Muscle of leg (tissue), 11 donors: ENCODE data around the gene IQCK. TPM values are rescaled to one million over a fixed set of nuclear protein-coding genes. Genes with fewer than 3 reads are reported as not detected.
"Not testable (repeated sequence)": the region's sequence is repeated elsewhere in the genome, so short reads cannot be mapped to it uniquely, and the experiment has no call there.

ENCODE experiments used
- DNase-seq: peaks from one replicate; pipeline ENCODE4 v3.0.0; 2013
- H3K27ac ChIP-seq: one replicate; pipeline ENCODE4 v1.5.1; 2013; ENCODE audit warnings: mild to moderate bottlenecking, low read length, control low read depth
- H3K27me3 ChIP-seq: one replicate; pipeline ENCODE4 v1.6.1; 2013; ENCODE audit warnings: low read length; ENCODE audit not compliant: control insufficient read depth, insufficient read depth
- H3K36me3 ChIP-seq: one replicate; pipeline ENCODE4 v1.6.1; 2013; ENCODE audit warnings: low read length; ENCODE audit not compliant: control insufficient read depth, insufficient read depth
- H3K4me1 ChIP-seq: one replicate; pipeline ENCODE4 v1.6.1; 2013; ENCODE audit warnings: low read length; ENCODE audit not compliant: control insufficient read depth, insufficient read depth
- H3K4me3 ChIP-seq: one replicate; pipeline ENCODE4 v1.5.1; 2013; ENCODE audit warnings: low read length, control low read depth
- H3K9me3 ChIP-seq: replicated peaks from 2 replicates; pipeline ENCODE4 v1.6.1; 2013; ENCODE audit warnings: low read depth, low read length; ENCODE audit not compliant: control insufficient read depth
- WGBS: methylation state at CpG from one replicate; pipeline ENCODE4 v1.1.5; 2013; ENCODE audit warnings: missing lambda C conversion rate; ENCODE audit not compliant: insufficient coverage; 5-methylcytosine and 5-hydroxymethylcytosine counted together
- polyA plus RNA-seq, 8 donors: library from polyadenylated mRNA; unstranded; fragments of 120-200 nt; gene quantifications; one replicate each; pipeline versions ENCODE4 v1.2.1 to v1.2.3, GENCODE V29; 2013; ENCODE audit warnings: inconsistent platforms in 1 of 8, low replicate concordance in 1 of 8; ENCODE audit not compliant: insufficient read length in 8 of 8, insufficient read depth in 1 of 8
- total RNA-seq: library from RNA; stranded (reverse); fragments of 120-200 nt; gene quantifications from one replicate; pipeline ENCODE4 v1.2.4, GENCODE V29; 2013

Gene IQCK
- total and polyA plus RNA-seq, 9 donors: 10.2 to 15.2 (median 14.7) TPM

DNA sequence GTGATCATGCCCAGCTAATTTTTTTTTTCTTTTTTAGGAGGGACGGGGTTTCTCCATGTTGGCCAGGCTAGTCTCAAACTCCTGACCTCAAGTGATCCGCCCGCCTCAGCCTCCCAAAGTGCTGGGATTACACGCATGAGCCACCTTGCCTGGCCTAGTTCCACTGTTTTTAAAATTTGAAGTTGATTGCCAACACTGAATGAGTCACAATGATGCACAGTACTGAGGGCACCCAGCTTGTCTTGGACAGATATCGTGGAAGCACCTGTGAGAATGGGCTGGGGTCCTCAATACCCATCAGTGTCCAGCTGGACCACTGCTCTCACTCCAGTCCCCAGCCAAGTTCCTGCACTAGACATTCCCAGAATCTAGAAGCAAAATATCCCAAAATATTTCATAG, 2.5 kb upstream of the IQCK start:
- 73% methylated on average over 2 of the region's 5 CpGs for WGBS

DNA sequence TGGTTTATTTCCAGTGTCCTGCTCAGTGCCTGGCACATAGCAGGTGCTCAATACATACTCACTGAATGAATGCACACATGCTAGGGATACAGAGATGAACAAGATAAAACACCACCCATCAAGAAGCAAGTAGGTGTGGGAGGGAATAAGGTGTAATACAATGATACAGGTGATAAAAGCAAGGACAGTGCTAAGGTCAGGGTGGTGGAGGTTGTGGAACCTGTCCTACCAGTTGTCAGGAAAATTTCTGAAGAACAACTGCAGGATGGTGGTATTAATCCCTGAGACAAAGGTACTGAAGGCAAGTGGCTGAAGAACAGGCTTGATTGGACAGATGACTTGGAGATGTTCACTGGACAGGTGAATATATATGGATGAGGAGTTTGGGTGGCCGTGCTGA, 1.9 kb upstream of the IQCK start:
- H3K9me3 ChIP-seq: no peaks in the 10 kb centered on the region
- H3K27ac ChIP-seq: no peak overlapping the region
- 88% methylated on average over 1 of the region's 1 CpG for WGBS
- H3K4me1 ChIP-seq: peaks cover 19% of the 10 kb centered on the region
- peaks cover 38% of the 10 kb centered on the region for H3K36me3 ChIP-seq
- no peak for DNase-seq
- H3K27me3 ChIP-seq: no peaks in the 10 kb centered on the region
- H3K4me3 ChIP-seq: no peak overlapping the region

More for the DNA sequence above, 2.5 kb upstream of the IQCK start:
- no peaks in the 10 kb centered on the region for H3K27me3 ChIP-seq
- H3K4me3 ChIP-seq: no peak overlapping the region
- peaks cover 39% of the 10 kb centered on the region for H3K36me3 ChIP-seq
- no peaks in the 10 kb centered on the region for H3K9me3 ChIP-seq
- H3K27ac ChIP-seq: no peak overlapping the region
- no peak for DNase-seq
- peaks cover 23% of the 10 kb centered on the region for H3K4me1 ChIP-seq

DNA sequence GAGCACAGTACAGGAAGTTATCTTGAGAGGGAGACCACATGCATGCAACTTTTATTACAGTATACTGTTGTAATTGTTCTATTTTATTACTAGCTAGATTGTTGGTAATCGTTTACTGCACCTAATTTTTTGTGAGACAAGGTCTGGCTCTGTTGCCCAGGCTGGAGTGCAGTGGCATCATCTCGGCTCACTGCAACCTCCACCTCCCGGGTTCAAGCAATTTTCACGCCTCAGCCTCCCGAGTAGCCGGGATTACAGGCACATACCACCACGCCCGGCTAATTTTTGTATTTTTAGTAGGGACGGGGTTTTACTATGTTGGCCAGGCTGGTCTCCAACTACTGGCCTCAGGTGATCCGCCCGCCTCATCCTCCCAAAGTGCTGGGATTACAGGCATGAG, 1.3 kb upstream of the IQCK start:
- DNase-seq, H3K27ac ChIP-seq, H3K9me3 ChIP-seq, H3K27me3 ChIP-seq: not testable (repeated sequence)
- Histone ChIP-seq H3K4me3 (peak overlapping the region; percentile 95), H3K36me3 (peaks cover 32% of the 10 kb centered on the region), H3K4me1 (peaks cover 17% of the 10 kb centered on the region)
- no CpG with 5 or more reads among the region's 11 CpGs for WGBS

DNA sequence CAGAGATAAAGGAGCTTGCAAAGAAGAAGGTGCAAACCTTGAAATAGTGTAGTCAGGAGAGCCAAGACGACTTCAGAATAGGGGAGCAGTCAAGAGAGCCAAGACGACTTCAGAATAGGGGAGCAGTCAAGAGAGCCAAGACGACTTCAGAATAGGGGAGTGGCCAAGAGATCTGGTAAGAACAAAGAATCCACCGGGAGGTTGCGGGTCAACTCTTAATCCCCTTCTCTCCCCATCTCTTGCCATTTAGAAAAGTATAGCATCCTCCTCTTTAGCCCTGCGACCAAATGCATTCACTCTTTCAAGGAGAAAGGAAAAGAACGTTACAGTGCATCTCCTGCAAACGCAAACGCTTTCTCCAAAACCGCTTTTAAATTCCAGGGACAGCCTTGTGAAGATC, 757 bp upstream of the IQCK start:
- WGBS: 0% methylated on average over 5 of the region's 10 CpGs
- Histone ChIP-seq H3K27me3 (no peaks in the 10 kb centered on the region), H3K4me1 (peaks cover 17% of the 10 kb centered on the region), H3K4me3 (peak overlapping the region; percentile 95), H3K9me3 (no peaks in the 10 kb centered on the region), H3K27ac (peak overlapping the region; percentile 77), H3K36me3 (peaks cover 27% of the 10 kb centered on the region)
- DNase-seq: no peak

DNA sequence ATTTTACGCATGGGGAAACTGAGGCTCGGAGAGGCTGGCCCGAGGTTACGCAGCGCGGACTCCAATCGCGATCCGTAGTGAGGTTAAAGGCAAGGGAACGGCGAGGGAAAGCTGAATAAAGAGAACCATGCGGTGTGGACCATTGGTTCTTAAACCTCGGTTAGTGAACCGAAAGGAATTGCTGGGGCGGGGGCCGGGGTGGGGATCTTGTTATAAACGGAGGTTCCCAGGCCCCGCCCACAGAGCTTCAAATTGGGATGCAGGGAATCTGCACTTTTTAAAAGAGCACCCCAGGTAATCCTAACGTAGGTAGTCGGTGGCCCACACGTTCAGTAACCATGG, 524 bp downstream of the IQCK start:
- Histone ChIP-seq H3K36me3 (peaks cover 14% of the 10 kb centered on the region), H3K4me1 (peaks cover 17% of the 10 kb centered on the region), H3K27me3 (no peaks in the 10 kb centered on the region), H3K9me3 (no peaks in the 10 kb centered on the region), H3K27ac (peak overlapping the region; percentile 4), H3K4me3 (peak overlapping the region; percentile 95)
- WGBS: under 1% methylated on average over 18 of the region's 21 CpGs
- no peak for DNase-seq

DNA sequence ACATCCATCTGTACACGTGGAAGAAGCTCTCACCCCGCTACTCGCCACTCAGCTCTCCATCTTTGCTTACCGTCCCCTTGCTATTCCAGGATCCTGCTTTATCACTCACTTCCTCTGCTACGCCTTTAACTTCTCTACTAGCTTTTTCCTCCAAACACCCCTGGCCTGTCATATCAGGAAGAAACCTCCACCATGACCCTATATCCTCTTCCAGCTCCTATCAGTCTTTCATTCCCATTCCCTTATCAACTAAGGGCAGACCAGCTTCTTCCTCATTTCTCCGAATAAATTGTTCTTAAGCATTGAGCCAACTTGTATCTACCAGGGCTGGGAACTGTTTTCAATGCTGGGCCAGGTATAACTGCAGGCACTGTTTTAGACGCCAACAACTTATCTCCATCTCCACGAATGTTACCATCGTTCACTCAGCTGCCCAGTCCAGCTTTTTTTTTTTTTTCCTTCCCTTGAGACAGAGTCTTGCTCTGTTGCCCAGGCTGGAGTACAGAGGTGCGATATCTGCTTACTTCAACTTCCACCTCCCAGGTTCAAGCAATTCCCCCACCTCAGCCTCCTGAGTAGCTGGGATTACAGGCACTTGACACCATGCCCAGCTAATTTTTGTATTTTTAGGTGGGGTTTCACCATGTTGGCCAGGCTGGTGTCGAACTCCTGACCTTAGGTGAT, 4.3 kb downstream of the IQCK start:
- Histone ChIP-seq H3K36me3 (no peaks in the 10 kb centered on the region), H3K4me1 (peaks cover 6% of the 10 kb centered on the region), H3K4me3 (no peak overlapping the region), H3K9me3 (no peaks in the 10 kb centered on the region), H3K27me3 (no peaks in the 10 kb centered on the region), H3K27ac (no peak overlapping the region)
- WGBS: 77% methylated on average over 10 of the region's 11 CpGs
- DNase-seq: no peak

DNA sequence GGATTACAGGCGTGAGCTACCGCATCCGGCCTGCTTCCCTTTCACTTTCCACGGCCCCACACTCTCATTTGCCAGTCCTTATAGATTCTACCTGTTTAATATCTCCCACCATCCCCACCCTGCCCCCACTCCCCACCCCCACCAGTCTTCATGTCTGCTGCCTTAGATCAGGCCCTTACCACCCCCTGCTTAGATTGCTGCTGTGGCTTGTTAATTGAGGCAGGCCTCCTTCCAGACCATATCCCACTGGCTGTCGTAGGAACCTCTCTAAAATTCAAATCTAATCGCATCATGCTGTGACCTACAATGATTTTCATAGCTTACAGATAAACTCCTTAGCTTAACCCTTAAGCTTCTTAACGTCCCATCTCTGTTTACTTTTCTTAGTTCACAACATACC, 4.9 kb downstream of the IQCK start:
- Histone ChIP-seq H3K4me3 (no peak overlapping the region), H3K27ac (no peak overlapping the region), H3K9me3 (no peaks in the 10 kb centered on the region), H3K36me3 (no peaks in the 10 kb centered on the region), H3K27me3 (no peaks in the 10 kb centered on the region), H3K4me1 (peaks cover 6% of the 10 kb centered on the region)
- 72% methylated on average over 5 of the region's 7 CpGs for WGBS
- no peak for DNase-seq

DNA sequence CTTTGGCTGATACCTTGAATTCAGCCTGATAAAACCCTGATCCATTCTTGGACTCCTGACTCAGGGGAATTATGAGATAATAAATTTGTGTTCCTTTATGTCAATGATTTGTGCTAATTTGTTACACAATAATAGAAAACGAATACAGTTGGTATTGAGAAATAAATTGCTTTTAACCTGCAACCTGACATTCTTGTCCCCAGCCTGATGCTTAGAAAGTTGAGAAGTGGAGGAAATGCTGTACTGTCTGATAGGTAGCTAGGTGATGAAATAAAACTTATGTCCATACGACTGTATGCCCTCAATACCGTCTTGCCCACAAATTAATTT, 10.5 kb downstream of the IQCK start:
- no CpG with 5 or more reads among the region's 3 CpGs for WGBS
- no peak for DNase-seq
- no peaks in the 10 kb centered on the region for H3K4me1 ChIP-seq
- H3K36me3 ChIP-seq: peaks cover 14% of the 10 kb centered on the region
- H3K4me3 ChIP-seq: no peak overlapping the region
- H3K9me3 ChIP-seq: no peaks in the 10 kb centered on the region
- H3K27me3 ChIP-seq: no peaks in the 10 kb centered on the region
- H3K27ac ChIP-seq: no peak overlapping the region

DNA sequence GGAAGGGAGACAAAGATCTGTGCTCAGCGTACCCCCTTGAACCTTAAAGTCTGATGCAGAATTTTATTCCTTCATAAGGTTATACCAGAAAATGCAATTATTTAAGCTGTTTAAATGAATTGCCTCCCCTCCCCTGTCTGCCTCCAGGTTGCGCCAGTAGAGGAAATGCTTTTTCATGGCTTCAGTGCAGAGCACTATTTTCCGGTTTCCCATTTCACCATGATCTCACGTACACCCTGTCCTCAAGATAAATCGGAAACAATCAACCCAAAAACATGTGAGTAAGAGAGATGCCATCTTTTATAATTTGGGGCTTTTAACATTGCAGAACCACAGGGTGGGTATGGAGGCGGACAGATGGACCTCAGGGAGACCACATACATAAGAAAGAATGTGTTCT, 15.5 kb downstream of the IQCK start:
- no peak overlapping the region for H3K4me3 ChIP-seq
- 100% methylated on average over 1 of the region's 6 CpGs for WGBS
- no peak overlapping the region for H3K27ac ChIP-seq
- DNase-seq: no peak
- no peaks in the 10 kb centered on the region for H3K4me1 ChIP-seq
- H3K9me3 ChIP-seq: no peaks in the 10 kb centered on the region
- peaks cover 33% of the 10 kb centered on the region for H3K36me3 ChIP-seq
- no peaks in the 10 kb centered on the region for H3K27me3 ChIP-seq

DNA sequence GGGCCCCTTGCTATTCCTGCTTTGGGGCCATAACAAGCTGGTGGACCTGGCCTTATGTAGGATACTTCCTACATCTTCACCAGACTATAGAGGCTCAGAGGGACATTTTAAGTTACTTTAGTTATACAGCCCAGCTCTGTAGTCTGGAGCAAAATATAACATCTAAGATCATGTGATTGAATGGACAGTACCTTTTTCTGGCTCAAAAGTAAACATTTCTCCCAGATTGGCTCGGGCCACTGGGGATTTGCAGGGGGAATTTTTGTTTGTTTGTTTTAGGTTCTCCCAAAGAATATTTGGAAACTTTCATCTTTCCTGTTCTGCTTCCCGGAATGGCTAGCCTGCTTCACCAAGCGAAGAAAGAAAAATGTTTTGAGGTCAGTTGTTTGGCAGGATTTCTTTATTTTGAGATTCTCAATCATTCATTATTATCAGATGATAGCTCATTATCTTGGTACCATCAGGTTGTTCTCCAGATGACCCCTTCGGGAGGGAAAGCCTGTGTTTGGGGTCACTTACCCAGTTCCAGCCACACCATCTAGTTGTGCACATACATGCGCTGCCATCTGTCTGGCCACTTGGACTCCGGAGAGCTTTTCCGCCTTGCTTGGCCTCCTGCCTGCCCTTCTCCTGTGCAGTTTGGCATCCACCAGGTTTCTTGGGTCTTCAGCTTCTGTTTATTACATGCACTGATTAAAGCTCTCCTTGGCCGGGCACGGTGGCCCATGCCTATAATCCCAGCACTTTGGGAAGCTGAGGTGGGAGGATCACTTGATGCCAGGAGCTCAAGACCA, 17.2 kb downstream of the IQCK start:
- H3K36me3 ChIP-seq: peaks cover 33% of the 10 kb centered on the region
- no peak for DNase-seq
- no peaks in the 10 kb centered on the region for H3K27me3 ChIP-seq
- no peaks in the 10 kb centered on the region for H3K4me1 ChIP-seq
- WGBS: 91% methylated on average over 4 of the region's 9 CpGs
- no peak overlapping the region for H3K4me3 ChIP-seq
- no peak overlapping the region for H3K27ac ChIP-seq
- H3K9me3 ChIP-seq: no peaks in the 10 kb centered on the region
